Measurements from ENCODE around the gene CCDC124.

Gene CCDC124

DNA sequence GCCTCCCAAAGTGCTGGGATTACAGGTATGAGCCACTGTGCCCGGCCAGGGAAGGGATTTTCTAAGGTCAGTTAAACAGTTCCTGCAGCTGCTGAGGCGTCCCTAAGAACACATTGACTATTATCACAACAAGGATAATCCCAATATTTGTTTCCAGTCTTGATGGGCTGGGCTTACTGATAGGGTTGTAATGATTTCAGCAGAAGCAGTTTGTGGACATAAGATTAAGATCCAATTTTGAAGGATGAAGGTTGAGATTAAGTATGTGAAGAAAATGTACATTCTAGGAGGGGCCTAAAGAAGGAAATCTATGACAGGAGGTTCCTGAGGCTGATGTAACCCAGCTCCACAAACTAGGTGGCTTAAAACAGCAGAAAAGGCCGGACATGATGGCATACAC lies 10.7 kb upstream of the CCDC124 start:
- TF ChIP-seq, protein P1, sequence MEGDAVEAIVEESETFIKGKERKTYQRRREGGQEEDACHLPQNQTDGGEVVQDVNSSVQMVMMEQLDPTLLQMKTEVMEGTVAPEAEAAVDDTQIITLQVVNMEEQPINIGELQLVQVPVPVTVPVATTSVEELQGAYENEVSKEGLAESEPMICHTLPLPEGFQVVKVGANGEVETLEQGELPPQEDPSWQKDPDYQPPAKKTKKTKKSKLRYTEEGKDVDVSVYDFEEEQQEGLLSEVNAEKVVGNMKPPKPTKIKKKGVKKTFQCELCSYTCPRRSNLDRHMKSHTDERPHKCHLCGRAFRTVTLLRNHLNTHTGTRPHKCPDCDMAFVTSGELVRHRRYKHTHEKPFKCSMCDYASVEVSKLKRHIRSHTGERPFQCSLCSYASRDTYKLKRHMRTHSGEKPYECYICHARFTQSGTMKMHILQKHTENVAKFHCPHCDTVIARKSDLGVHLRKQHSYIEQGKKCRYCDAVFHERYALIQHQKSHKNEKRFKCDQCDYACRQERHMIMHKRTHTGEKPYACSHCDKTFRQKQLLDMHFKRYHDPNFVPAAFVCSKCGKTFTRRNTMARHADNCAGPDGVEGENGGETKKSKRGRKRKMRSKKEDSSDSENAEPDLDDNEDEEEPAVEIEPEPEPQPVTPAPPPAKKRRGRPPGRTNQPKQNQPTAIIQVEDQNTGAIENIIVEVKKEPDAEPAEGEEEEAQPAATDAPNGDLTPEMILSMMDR (conservative IDR thresholded peaks at IDR 0.05; ENCODE audit: low read length) = no peak
- H3K4me3 ChIP-seq (ENCODE audit: low read length) = no peak overlapping the region
- no peak for DNase-seq (ENCODE audit: low read depth)

DNA sequence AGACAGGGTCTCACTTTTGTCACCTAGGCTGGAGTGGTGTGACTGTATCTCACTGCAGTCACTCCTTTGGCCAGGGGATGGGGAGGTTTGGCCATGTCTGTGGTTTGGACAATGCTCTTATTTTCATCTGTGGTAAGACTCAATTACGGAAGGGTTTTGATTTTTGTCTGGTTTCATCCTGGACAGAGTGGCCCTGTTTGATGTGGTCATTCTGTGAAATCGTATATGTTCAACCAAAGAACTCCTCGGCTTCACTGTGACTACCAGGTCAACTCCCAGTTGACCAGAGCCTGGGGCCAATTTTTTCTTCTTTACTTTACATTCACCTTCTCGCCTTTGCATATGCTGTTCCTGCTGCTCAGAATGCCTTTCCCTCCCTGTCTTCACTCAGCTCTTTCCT lies 6.8 kb upstream of the CCDC124 start:
- DNase-seq (ENCODE audit: low read depth) = no peak
- TF ChIP-seq, protein P1 (conservative IDR thresholded peaks at IDR 0.05; ENCODE audit: low read length) = no peak
- no peak overlapping the region for H3K4me3 ChIP-seq (ENCODE audit: low read length)

DNA sequence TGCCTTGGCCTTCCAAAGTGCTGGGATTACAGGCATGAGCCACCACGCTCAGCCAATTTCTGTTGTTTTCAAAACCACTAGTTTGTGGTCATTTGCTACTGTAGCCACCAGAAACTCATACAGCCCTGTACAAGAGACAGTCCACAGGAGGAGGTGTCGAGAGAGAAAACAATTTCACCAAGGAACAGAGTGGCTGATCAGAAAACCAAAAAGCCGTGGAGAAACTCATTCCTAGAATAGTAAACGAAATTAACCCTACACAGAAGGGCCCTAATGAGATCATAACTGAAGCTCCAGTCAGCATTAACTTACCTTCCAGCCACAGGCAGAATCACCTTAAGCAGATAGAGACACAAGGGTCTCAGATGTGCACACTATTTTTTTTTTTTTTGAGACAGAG lies 3.8 kb upstream of the CCDC124 start:
- H3K4me3 ChIP-seq (ENCODE audit: low read length) = no peak overlapping the region
- TF ChIP-seq, protein P1 (conservative IDR thresholded peaks at IDR 0.05; ENCODE audit: low read length) = no peak
- DNase-seq (ENCODE audit: low read depth) = no peak

DNA sequence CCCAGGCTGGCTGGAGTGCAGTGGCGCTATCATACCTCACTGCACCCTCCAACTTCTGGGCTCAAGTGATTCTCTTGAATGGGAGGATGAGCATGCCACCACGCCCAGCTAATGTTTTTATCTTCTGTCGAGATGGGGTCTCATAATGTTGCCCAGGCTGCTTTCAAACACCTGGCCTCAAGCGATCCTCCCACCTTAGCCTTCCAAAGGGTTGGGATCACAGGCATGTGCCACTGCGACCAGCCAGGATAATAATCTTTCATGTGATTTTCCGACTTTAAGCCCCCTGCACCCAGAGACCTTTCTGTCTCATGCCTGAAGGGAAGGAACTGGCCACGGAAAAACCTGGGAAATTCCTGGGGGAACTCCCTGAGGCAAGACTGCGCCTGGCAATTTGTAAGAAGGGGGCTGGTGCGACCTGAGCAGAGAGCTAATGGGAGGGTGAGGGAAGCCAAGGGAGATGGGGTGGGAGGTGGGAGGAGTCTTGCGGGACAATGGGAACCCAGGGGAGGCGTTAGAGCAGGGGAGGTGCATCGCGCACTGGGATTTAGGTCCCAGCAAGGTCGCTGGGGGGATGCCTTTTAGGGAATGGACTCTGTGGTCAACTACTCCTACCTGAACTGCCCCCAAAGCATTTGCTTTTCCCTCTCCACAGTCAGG lies 1.2 kb upstream of the CCDC124 start:
- no peak for DNase-seq (ENCODE audit: low read depth)
- TF ChIP-seq, protein P1 (conservative IDR thresholded peaks at IDR 0.05; ENCODE audit: low read length) = no peak
- H3K4me3 ChIP-seq (ENCODE audit: low read length) = peak overlapping the region; percentile 91

DNA sequence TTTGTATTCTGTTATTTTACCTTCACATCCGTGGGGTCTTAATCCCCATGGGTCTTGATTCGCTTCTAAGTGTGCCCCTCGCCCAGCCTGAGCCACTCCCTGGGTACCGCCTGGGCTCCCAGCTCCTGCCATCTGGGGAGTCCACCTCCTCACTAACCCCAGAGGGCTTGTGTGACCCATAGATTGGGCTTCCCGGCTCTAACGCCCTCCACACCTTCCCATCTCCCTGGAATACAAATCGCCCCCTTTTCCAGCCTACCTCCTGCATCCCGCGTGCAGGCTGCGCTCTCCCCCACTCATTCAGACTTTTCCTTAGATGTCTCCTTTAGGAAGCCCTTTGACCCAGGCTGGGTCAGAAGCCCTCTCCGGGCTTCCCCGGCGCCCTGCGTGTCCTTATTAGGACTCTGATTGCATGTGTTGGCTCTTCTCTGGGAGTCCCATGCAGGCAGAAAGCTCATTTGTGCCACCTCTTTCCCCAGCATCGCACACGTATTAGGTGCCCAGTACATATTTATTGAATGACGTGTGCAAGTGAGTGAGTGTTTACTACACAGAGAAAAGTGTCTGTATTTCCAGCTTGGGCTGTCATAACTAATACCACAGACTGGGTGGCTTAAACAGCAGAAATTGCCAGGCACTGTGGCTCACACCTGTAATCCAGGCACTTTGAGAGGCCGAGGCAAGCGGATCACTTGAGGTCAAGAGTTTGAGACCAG lies 757 bp downstream of the CCDC124 start:
- peak overlapping the region; percentile 91 for H3K4me3 ChIP-seq (ENCODE audit: low read length)
- TF ChIP-seq, protein P1 (conservative IDR thresholded peaks at IDR 0.05; ENCODE audit: low read length) = no peak
- DNase-seq (ENCODE audit: low read depth) = peak; percentile 40

DNA sequence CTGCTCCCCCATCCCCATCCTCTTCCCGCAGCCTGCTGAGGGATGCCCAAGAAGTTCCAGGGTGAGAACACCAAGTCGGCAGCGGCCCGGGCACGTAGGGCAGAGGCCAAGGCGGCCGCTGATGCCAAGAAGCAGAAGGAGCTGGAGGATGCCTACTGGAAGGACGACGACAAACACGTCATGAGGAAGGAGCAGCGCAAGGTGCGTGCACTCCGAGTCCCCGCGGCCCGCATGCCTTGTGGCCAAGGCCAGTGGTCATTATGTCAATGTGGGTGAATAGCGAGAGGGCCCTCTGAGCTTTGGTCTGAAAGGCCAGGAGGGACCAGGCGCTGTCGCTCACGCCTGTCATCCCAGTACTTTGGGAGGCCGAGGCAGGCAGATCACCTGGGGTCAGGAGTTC lies 3.6 kb downstream of the CCDC124 start:
- H3K4me3 ChIP-seq (ENCODE audit: low read length) = no peak overlapping the region
- no peak for DNase-seq (ENCODE audit: low read depth)
- TF ChIP-seq, protein P1 (conservative IDR thresholded peaks at IDR 0.05; ENCODE audit: low read length) = no peak

DNA sequence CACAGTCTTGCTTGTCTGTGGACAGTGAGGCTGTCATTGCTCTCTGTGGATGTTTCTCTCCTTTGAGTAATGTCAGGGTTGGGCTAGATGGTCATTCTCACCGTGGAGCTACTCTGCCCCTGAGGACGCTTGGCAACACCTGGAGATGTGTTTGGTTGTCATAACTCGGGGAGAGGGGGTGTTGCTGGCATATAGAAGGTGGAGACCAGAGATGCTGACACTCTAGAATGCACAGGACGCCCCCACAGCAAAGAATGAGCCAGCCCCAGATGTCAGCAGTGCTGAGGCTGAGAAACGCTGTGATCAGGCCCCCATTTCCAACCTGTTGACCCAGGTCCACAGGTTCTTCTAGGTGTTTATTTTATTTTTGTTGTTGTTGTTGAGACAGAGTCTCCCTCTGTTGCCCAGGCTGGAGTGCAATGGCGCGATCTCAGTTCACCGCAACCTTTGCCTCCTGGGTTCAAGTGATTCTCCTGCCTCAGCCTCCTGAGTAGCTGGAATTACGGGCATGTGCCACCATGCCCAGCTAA lies 4.6 kb downstream of the CCDC124 start:
- TF ChIP-seq, protein P1 (conservative IDR thresholded peaks at IDR 0.05; ENCODE audit: low read length) = no peak
- DNase-seq (ENCODE audit: low read depth) = no peak
- H3K4me3 ChIP-seq (ENCODE audit: low read length) = no peak overlapping the region

Data from AG10803 (cell line).